ENCODE data around the gene KCNN3. TPM values are rescaled to one million over a fixed set of nuclear protein-coding genes. Genes with fewer than 3 reads are reported as not detected.

Gene KCNN3
- polyA plus RNA-seq, 1 donor: 4.7 TPM

GRCh38 chr1:154806333-154806732 lies 63.7 kb downstream of the KCNN3 start:
- no CpG with 5 or more reads among the region's 3 CpGs for WGBS (ENCODE audit: insufficient coverage, low lambda C conversion rate)
- no peak for DNase-seq
- no peak overlapping the region for H3K4me3 ChIP-seq (ENCODE audit: low read length)
- H3K9me3 ChIP-seq (ENCODE audit: control insufficient read depth, low read depth, low read length): no peaks in the 10 kb centered on the region
- H3K36me3 ChIP-seq (ENCODE audit: control insufficient read depth, insufficient read depth, low read length): no peaks in the 10 kb centered on the region
- peaks cover 42% of the 10 kb centered on the region for H3K27me3 ChIP-seq (ENCODE audit: control insufficient read depth, insufficient read depth, low read length)
- H3K4me1 ChIP-seq (ENCODE audit: control insufficient read depth, insufficient read depth, low read length): no peaks in the 10 kb centered on the region
- H3K27ac ChIP-seq (ENCODE audit: low read length): no peak overlapping the region

- Histone ChIP-seq H3K27ac (ENCODE audit: low read length) (no peak overlapping the region), H3K27me3 (ENCODE audit: control insufficient read depth, insufficient read depth, low read length) (peaks cover 29% of the 10 kb centered on the region), H3K36me3 (ENCODE audit: control insufficient read depth, insufficient read depth, low read length) (no peaks in the 10 kb centered on the region), H3K4me1 (ENCODE audit: control insufficient read depth, insufficient read depth, low read length) (no peaks in the 10 kb centered on the region), H3K4me3 (ENCODE audit: low read length) (no peak overlapping the region), H3K9me3 (ENCODE audit: control insufficient read depth, low read depth, low read length) (no peaks in the 10 kb centered on the region)
- DNase-seq: no peak
- WGBS (ENCODE audit: insufficient coverage, low lambda C conversion rate): no CpG with 5 or more reads among the region's 8 CpGs
These were observed 66.8 kb downstream of the KCNN3 start for GRCh38 chr1:154802982-154803920.

GRCh38 chr1:154802336-154802969 lies 67.6 kb downstream of the KCNN3 start:
- no peak overlapping the region for H3K27ac ChIP-seq (ENCODE audit: low read length)
- no CpG with 5 or more reads among the region's 2 CpGs for WGBS (ENCODE audit: insufficient coverage, low lambda C conversion rate)
- no peak for DNase-seq

DNA sequence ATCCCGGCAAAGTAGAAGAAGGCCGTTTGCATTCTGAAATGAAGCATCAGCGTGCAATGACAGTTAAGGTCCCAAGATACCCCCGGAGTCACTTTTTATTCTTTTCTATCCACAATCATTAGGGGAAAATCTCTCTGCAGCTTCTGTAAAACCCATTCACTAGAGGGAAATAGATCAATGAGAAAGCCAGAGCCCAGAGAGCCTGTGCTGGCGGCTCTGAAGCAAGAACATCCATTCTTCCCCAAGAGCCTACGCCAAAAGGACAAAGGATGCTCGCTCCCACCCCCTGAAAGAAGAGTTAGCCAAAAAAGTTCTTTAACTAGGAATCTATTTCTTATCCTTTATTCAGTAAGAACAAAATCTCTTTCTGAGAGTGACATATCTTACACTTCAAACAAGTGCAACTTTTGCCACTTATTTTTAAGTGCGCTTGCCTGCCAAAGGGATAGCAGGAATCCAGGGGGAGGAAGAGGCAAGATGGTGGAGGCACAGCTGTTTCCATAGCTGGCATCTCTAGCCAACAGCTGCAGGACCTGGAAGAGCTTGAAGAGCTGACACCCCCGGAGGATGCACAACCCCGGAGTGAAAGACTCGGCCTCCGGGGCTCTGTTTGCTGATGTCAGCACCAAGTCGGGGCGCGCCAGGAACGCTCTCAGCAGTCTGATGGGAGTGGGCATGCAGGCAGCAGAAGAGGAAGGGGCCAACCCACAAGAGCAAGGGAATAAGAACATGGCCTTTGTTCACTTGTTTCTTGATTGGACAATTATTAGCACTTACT lies 68.7 kb downstream of the KCNN3 start:
- DNase-seq: no peak
- peaks cover 14% of the 10 kb centered on the region for H3K27me3 ChIP-seq (ENCODE audit: control insufficient read depth, insufficient read depth, low read length)
- H3K27ac ChIP-seq (ENCODE audit: low read length): no peak overlapping the region
- H3K36me3 ChIP-seq (ENCODE audit: control insufficient read depth, insufficient read depth, low read length): no peaks in the 10 kb centered on the region
- no peak overlapping the region for H3K4me3 ChIP-seq (ENCODE audit: low read length)
- H3K4me1 ChIP-seq (ENCODE audit: control insufficient read depth, insufficient read depth, low read length): no peaks in the 10 kb centered on the region
- WGBS (ENCODE audit: insufficient coverage, low lambda C conversion rate): 80% methylated on average over 3 of the region's 16 CpGs
- no peaks in the 10 kb centered on the region for H3K9me3 ChIP-seq (ENCODE audit: control insufficient read depth, low read depth, low read length)

More at GRCh38 chr1:154802336-154802969, 67.6 kb downstream of the KCNN3 start:
- H3K27me3 ChIP-seq (ENCODE audit: control insufficient read depth, insufficient read depth, low read length): peaks cover 23% of the 10 kb centered on the region
- no peak overlapping the region for H3K4me3 ChIP-seq (ENCODE audit: low read length)
- H3K9me3 ChIP-seq (ENCODE audit: control insufficient read depth, low read depth, low read length): no peaks in the 10 kb centered on the region
- no peaks in the 10 kb centered on the region for H3K4me1 ChIP-seq (ENCODE audit: control insufficient read depth, insufficient read depth, low read length)
- H3K36me3 ChIP-seq (ENCODE audit: control insufficient read depth, insufficient read depth, low read length): no peaks in the 10 kb centered on the region

DNA sequence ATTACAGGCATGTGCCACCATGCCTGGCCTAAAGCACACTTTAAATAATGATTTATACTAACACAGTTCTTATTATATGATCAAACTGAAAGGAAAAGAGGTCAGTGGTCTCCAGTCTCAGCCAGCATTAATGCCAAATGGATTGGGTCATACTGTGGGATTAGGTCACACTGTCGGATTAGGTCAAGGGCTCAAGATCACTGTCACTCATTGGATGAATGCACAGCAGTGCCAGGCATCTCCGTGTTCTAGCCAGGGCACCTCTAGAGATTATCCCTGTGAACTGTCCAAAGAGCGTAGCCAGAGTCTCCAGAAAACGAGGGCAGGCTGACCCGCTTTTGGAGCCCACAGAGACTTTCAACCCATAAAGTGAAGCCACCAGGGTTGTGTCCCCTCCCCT lies 70.9 kb downstream of the KCNN3 start:
- no peaks in the 10 kb centered on the region for H3K4me1 ChIP-seq (ENCODE audit: control insufficient read depth, insufficient read depth, low read length)
- no peak for DNase-seq
- no peaks in the 10 kb centered on the region for H3K36me3 ChIP-seq (ENCODE audit: control insufficient read depth, insufficient read depth, low read length)
- peaks cover 8% of the 10 kb centered on the region for H3K27me3 ChIP-seq (ENCODE audit: control insufficient read depth, insufficient read depth, low read length)
- no peak overlapping the region for H3K4me3 ChIP-seq (ENCODE audit: low read length)
- WGBS (ENCODE audit: insufficient coverage, low lambda C conversion rate): no CpG with 5 or more reads among the region's 5 CpGs
- H3K27ac ChIP-seq (ENCODE audit: low read length): no peak overlapping the region
- H3K9me3 ChIP-seq (ENCODE audit: control insufficient read depth, low read depth, low read length): no peaks in the 10 kb centered on the region

DNA sequence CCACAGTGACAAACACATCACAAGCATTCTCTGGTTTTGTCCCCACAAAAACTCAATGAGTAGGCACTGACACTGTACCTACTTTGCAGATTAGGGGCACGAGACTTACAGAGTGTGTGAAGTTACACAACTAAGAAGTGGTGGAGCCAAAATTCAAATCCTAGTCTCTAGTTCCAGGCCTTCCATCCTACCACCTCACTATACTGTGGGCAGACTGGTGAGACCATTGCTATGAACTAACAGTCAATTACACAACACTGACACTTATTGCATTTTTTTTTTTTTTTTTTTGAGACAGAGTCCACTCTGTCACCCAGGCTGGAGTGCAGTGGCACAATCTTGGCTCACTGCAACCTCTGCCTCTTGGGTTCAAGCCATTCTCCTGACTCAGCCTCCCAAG lies 71.4 kb downstream of the KCNN3 start:
- DNase-seq: no peak
- 60% methylated on average over 1 of the region's 1 CpG for WGBS (ENCODE audit: insufficient coverage, low lambda C conversion rate)

DNA sequence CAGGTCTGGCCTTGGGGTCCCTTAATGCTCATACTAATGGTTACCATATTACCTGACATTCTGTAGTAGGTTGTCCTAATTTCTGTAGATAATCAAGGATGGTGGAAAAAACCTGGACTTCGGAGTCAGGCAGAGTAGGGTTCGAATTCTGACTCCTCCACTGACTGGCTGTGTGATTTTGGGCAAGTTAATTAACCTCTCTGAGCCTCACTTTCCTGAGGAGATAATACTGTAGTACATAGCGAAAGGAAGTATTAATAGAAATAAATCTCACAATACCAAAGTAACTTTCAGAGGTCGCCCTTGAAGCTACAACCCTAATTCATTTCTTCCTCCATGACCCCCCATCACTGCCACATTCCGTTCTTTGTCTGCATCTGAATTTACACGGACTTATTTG lies 72.9 kb downstream of the KCNN3 start:
- DNase-seq: no peak
- 100% methylated on average over 2 of the region's 6 CpGs for WGBS (ENCODE audit: insufficient coverage, low lambda C conversion rate)
- H3K27me3 ChIP-seq (ENCODE audit: control insufficient read depth, insufficient read depth, low read length): peaks cover 11% of the 10 kb centered on the region
- H3K27ac ChIP-seq (ENCODE audit: low read length): no peak overlapping the region
- no peak overlapping the region for H3K4me3 ChIP-seq (ENCODE audit: low read length)
- no peaks in the 10 kb centered on the region for H3K36me3 ChIP-seq (ENCODE audit: control insufficient read depth, insufficient read depth, low read length)
- H3K9me3 ChIP-seq (ENCODE audit: control insufficient read depth, low read depth, low read length): no peaks in the 10 kb centered on the region
- H3K4me1 ChIP-seq (ENCODE audit: control insufficient read depth, insufficient read depth, low read length): no peaks in the 10 kb centered on the region

More for the DNA sequence above, 71.4 kb downstream of the KCNN3 start:
- no peak overlapping the region for H3K4me3 ChIP-seq (ENCODE audit: low read length)
- H3K27ac ChIP-seq (ENCODE audit: low read length): no peak overlapping the region
- H3K9me3 ChIP-seq (ENCODE audit: control insufficient read depth, low read depth, low read length): no peaks in the 10 kb centered on the region
- H3K36me3 ChIP-seq (ENCODE audit: control insufficient read depth, insufficient read depth, low read length): no peaks in the 10 kb centered on the region
- peaks cover 4% of the 10 kb centered on the region for H3K27me3 ChIP-seq (ENCODE audit: control insufficient read depth, insufficient read depth, low read length)
- H3K4me1 ChIP-seq (ENCODE audit: control insufficient read depth, insufficient read depth, low read length): no peaks in the 10 kb centered on the region

- Histone ChIP-seq H3K27me3 (ENCODE audit: control insufficient read depth, insufficient read depth, low read length) (peaks cover 19% of the 10 kb centered on the region), H3K36me3 (ENCODE audit: control insufficient read depth, insufficient read depth, low read length) (no peaks in the 10 kb centered on the region), H3K4me3 (ENCODE audit: low read length) (no peak overlapping the region), H3K27ac (ENCODE audit: low read length) (no peak overlapping the region), H3K4me1 (ENCODE audit: control insufficient read depth, insufficient read depth, low read length) (no peaks in the 10 kb centered on the region), H3K9me3 (ENCODE audit: control insufficient read depth, low read depth, low read length) (no peaks in the 10 kb centered on the region)
- no CpG with 5 or more reads among the region's 15 CpGs for WGBS (ENCODE audit: insufficient coverage, low lambda C conversion rate)
- no peak for DNase-seq
These were observed 73.7 kb downstream of the KCNN3 start for GRCh38 chr1:154796303-154796892.

GRCh38 chr1:154794608-154795007 lies 75.5 kb downstream of the KCNN3 start:
- H3K36me3 ChIP-seq (ENCODE audit: control insufficient read depth, insufficient read depth, low read length): no peaks in the 10 kb centered on the region
- no peak overlapping the region for H3K27ac ChIP-seq (ENCODE audit: low read length)
- no peaks in the 10 kb centered on the region for H3K9me3 ChIP-seq (ENCODE audit: control insufficient read depth, low read depth, low read length)
- no peak overlapping the region for H3K4me3 ChIP-seq (ENCODE audit: low read length)
- peaks cover 15% of the 10 kb centered on the region for H3K27me3 ChIP-seq (ENCODE audit: control insufficient read depth, insufficient read depth, low read length)
- no peak for DNase-seq
- H3K4me1 ChIP-seq (ENCODE audit: control insufficient read depth, insufficient read depth, low read length): no peaks in the 10 kb centered on the region
- WGBS (ENCODE audit: insufficient coverage, low lambda C conversion rate): no CpG with 5 or more reads among the region's 3 CpGs

DNA sequence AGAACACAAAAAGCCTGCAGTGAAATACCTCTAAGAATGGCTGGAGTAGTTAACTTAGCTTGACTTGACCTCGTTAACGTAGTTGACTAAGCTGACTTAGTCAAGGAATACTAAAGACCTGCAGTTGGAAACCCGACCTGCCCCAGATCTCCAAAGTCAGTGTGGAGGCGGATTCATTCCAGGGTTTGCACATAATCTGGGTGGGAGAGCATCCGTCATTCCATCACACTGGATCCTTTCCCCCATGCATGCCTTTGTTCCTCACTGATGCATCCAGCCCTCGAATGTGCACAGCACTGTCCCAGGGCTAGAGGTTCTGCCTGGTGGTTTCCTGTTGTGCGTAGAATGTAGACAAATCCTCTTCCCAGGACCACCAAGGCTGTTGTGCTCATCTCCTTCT lies 76.4 kb downstream of the KCNN3 start:
- no peak overlapping the region for H3K4me3 ChIP-seq (ENCODE audit: low read length)
- peaks cover 15% of the 10 kb centered on the region for H3K27me3 ChIP-seq (ENCODE audit: control insufficient read depth, insufficient read depth, low read length)
- H3K27ac ChIP-seq (ENCODE audit: low read length): no peak overlapping the region
- WGBS (ENCODE audit: insufficient coverage, low lambda C conversion rate): no CpG with 5 or more reads among the region's 7 CpGs
- H3K36me3 ChIP-seq (ENCODE audit: control insufficient read depth, insufficient read depth, low read length): no peaks in the 10 kb centered on the region
- H3K9me3 ChIP-seq (ENCODE audit: control insufficient read depth, low read depth, low read length): no peaks in the 10 kb centered on the region
- H3K4me1 ChIP-seq (ENCODE audit: control insufficient read depth, insufficient read depth, low read length): no peaks in the 10 kb centered on the region
- DNase-seq: no peak
